Measurements from ENCODE around the gene BABAM1.
A peak's percentile ranks its signal among the peaks of the same experiment; 100 is the strongest.

BABAM1 gene

DNA sequence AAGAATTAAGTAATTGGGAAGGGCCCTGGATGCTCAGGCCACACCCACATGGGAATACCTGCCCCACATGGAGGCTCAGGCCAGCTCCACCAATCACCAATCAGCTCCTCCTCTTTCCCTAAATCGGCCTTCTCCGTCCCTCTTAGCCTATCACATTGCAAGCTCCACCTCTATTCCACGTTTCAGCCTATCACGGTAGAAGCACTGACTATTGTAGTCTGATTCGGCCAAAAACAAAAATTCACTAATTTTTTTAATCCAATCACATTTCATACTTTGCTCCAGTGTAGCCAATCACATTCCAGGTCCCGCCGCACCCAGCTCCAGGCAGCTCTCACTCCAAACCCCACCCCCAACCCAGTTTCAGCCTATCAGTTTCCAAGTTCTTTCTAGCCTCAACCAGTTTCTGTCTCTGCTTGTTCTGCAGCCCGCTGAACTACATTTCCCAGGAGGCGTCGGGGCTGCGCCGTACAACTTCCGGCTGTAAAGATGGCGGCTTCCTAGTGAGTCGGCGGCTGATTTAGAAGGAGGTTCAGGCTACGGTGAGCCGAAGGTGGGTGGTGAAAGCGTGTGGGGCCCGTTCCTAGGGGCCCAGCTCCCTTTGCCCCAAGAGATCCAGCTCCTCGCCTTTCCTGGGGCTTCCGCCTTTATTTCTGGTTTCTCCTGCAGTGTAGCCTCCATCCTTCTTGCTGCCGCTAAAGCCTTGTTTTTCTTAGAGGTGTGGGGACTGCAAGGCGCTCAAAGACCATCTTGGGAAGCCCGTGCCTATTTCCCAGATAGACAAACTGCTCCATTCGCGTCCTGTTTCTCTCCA is at the start of gene BABAM1:
Gene BABAM1, plus strand, starts transcription at position 469 of the 814 bp plus-strand sequence. CDS start 1,364 bp downstream, outside the sequence.
- DNase-seq, result peak; percentile 99

DNA sequence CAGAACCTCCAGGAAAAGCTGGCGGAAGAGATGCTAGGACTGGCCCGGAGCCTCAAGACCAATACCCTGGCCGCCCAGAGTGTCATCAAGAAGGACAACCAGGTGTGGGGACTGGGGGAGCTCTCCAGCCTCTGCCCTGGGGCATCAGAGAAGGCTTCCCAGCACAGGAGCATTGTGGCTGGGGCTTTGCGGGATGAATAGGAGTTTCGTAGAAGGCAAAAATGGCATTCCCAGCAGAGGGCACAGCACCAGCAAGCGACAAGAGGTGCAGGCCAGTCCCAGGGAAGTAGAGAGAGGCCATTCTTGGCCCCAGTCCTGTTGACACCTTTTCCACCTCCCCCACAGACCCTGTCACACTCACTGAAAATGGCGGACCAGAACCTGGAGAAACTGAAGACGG is 48.0 kb upstream of the BABAM1 start:
- DNase-seq, result no peak

DNA sequence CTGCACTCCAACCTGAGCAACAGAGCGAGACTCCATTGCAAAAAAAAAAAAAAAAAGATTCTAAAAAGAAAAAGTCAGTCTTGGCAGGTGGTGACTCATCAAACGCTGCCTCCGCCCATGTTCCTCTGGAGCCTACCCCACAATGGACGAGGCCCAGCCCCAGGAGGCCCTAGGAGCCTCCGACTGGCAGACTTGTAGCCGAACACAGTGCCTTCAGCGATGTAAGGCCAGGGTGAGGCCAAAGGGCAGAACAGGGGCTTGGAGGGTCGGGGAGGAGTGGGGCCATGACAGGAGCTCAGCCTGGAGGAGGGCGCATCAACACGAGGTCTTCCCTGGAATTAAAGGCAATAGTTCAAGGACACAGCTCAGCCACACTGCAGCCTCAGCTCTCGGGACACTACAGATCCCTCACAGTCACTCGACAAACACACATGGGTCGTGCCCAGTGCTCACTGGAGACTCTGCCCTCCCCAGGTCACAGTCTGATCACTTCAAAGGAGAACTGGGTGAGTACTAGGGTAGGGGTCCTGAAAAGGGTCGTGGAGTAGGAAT is 47.0 kb upstream of the BABAM1 start:
- DNase-seq, result no peak

DNA sequence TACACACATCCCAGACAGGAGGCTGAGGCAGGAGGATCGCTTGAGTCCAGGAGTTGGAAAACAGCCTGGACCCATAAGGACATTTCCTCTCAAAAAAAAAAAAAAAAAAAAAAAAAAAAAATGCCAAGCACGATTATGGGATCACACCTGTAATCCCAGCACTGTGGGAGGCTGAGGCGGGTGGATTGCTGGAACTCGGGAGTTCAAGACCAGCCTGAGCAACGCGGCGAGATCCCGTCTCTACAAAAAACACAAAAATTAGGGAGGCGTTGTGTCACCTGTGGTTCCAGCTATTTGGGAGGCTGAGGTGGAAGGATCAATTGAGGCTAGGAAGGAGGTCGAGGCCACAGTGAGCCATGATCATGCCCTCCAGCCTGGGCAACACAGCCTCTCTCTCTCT is 42.2 kb upstream of the BABAM1 start:
- DNase-seq, result no peak

DNA sequence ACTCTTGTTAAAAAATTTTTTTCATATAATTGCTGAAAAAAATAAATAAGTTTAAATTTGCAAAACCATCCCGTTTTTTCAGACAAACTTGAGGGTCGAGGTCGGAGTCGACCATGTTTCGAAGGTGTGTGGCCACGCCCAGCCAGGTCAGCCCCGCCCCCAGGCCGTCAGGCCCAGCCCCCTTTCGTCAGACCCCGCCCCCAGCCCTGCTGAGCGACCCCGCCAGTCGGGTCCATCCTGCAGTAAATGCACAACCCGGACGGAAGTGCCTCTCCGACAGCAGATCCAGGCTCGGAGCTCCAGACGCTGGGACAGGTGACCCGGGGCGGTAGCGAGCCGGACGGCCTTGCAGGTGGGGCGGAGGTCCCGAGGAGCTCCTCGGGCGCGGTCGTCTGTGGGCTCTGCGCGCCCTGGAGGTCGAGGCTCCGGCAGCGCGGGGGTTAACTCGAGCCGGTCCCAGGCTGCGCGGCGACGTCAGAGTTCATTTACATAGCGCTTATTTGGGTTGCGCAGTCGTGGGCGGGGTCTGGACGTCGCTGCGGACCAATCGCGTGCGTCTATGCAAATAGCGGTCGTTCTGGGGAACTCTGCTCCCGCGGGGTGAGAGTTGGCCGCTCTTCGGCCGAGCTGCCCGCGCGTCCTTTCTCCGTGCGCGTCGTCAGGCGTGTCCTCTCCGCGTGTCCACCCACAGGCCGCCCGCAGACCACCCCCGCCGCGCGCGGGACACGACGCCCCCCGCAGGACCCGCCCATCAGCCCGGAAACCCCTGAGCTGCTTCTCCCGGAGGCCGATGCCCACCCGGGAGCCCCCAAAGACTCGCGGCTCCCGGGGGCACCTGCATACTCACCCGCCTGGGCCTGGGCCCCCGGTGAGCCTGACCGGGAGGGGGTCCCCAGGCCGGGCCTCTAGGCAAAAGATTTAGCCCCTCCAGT is 41.0 kb upstream of the BABAM1 start, which contains the start of gene OCEL1:
Gene OCEL1, plus strand, starts transcription at position 225 of the 932 bp plus-strand sequence. Its CDS starts 22 bp downstream, at position 247.
- DNase-seq, result peak; percentile 98

DNA sequence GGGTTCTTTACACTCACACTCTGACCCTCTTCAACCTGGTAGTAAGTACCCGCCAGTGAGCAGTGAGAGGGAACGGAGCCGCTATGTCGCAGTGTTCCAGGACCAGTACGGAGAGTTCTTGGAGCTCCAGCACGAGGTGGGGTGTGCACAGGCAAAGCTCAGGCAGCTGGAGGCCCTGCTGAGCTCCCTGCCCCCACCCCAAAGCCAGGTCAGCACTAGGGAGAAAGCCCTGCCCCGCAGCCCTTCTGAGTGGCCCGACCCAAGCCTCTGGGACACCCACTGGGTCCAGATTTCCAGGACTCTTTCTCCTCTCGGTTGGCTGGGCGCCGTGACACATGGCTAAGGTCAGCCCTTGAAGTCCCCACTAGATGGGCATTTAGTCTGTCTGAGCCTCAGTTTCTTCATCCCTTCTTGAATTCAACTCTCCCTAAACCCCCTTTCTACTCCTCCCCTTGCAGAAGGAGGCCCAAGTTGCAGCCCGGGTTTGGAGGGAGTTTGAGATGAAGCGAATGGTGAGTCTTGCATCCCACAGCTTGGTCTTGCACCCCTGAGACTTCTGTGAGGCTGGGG is 39.4 kb upstream of the BABAM1 start:
- DNase-seq, result no peak

DNA sequence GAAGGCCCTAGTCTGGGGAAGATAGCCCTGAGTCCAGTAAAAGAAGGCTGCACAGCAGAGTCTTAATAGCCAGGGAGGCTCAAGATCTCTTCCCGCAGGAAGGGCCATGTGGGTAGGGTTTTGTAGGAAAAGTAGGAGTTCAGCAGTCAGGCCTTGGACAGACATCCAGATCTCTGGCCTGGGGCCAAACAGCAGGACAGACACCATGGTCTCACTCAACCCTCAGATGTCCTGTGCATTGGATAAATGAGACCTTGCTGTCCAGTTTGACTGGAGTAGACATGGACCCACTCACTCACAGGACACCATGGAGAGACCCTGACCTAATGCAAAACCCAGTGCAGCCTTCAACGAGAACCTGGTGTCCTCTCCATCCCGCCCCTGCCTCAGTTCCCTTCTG is 37.4 kb upstream of the BABAM1 start:
- no peak for DNase-seq

DNA sequence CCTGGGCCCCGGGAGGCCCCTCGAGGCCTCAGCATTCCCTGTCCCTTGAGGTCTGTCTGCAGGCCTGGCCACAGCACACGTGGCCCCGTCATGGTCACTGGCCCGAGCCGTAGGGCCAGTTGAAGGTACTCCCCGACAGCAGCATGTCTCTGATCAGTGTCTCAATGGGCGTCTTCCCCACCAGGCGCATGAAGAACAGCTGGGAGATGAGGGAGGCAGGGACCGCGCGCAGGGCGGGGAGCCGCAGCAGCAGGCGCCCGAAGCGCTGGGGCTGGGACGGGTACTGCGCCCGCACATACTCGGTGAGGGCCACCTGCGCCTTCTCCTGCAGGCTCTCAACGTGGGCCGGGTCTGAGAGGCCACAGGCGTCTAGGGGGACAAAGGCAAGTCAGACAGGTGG is 35.0 kb upstream of the BABAM1 start:
- DNase-seq, result no peak

DNA sequence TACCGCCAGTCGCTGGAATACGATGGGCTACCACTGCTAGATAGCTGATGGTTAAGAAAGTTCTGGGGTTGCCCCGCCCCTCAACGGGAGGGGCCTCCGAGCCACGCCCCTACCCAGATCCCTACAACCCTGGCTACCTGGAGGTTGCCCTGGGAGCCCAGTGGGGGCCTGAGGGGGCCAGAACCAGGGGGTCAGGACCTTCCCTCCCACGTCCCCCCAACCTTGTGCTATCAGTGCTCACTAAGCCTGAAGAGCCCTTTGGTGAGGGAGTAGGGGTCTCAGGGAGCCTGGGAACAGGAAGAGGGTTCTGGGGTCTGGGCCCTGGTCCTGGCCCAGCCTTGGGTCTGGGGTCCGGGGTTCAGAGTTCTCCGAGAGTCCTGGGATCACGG is 32.3 kb upstream of the BABAM1 start:
- no peak for DNase-seq

DNA sequence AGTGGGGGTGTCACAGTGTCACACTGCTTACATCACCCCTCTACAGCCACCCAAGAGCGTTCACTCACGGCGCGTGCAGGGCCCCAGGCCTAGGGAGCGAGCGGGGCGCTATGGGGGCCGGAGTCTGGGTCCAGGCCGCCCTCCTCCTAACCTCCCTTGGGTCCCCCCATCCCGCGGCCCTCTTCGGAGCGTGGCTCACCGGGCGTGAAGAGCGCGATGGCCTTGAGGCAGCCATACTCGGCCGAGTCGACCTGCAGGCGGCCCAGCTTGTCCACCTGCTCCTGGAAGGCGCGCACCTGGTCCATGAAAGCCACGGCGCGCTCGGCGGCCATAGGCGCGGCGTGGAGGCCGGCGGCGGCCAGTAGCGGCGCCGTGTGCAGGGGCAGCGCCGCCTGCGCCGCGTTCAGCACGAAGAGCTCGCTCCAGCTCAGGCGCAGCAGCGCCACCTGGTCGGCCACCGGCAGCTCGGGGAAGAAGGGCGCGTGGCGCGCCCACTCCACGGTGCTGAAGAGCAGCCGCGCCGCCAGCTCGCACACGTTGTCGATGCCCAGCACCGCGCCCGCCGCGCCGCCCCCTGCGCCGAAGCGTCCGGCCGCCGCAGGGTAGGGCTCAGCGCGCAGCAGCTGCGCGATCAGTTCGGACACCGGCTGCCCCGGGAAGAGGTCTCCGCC is 31.8 kb upstream of the BABAM1 start:
- DNase-seq, result peak; percentile 61

DNA sequence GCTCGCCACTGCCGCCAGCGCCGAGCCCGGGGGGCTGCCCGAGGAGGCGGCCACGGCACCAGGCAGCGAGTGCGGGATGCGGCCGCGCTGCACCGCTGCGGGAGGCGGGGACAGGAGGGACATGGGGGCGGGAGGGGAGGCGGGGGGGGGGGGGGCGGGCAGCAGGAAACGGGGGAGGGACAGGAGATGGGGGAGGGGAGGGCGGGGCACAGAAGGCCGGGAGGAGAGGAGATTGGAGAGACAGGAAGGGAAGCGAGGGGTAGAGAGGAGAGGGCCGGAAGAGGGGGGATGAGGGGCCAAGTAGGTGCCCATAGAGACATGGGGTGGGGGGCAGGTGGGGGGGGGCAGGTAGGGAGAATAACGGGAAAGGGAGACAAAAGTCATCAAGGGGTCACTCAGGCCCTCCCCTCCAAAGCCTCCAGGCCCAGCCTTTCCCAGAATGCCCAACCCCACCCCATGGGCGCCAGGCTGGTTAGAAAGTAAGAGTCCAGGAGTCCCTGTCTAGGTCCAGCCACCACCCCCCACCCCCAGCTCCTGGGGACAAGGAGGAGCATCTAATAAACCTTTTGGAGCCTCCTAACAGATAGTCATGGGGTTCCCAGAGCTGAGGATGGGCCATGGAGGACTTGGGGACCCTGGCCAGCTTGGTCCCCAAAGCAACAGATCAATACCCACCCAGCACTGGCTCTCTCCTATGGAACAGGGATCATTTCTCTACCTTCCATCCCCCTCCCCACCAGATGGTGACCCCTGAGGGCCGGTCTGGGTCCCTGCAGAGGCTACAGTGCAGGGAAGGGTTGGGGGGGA is 31.1 kb upstream of the BABAM1 start:
- no peak for DNase-seq

DNA sequence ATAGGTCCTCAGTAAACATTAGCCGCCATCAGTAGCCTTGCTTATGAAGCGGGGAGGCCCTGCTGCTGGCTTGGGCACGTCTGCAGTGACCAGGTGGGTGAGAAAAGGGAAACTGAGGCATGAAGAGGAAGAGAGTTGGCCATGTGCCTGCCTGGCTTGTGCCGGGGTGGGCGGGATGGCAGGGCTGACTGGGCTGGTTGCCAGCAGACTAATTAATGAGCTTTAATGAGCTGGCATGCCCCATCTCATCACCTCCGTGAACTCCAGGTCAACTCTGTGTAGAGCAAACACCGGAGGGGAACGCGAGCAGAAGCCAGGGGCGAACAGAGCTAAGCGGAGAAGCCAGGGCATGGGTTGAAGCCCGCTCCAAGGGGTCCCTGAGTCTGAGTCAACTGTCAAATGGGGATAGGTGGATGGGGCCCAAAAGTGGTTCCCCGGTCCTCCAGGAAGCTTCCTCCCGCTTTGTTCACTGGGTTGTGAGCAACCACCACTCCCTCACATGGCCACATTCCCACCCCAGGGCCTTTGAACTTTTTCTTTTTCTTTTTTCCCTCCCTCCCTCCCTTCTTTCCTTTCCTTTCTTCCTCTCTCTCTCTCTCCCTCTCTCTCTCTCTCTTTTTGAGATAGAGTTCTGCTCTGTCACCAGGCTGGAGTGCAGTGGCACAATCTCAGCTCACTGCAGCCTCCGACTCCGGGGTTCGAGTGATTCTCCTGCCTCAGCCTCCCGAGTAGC is 30.3 kb upstream of the BABAM1 start:
- no peak for DNase-seq

DNA sequence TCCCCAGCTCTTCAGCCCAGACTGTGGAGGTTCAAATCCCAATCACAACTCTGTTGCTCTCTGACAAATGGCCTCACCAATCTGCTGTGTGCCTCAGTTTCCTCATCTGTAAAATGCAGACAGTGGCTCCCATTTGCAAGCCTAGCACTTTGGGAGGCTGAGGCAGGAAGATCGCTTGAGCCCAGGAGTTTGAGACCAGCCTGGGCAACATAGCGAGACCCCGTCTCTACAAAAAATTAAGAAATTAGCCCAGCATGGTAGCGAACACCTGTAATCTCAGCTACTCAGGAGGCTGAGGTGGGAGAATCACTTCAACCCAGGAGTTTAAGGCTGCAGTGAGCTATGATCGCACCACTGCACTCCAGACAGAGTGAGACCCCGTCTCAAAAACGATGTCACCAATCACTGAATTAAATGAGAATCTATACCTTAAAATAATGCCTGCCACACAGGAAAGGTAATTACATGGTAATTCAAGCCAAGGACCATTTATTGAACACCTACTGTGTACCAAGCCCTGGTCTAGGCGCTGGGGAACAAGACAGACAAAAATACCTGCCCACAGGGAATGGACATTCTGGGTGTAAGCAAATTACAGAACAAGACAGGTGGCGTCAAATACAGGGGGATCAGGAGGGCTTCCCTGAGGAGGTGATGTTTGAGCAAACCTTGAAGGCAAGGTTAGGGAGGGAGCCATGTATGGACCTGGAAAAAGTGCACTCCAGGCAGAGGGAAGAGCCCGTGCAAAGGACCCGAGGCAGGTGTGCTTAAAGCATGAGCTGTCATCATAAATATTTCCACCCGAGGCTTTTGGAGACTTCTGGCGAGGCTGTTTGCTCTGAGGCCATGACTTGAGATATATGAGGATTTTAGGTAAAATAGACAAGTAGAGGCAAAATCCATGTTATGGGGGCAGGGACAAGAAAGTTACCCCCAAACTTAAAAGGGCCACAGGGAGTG is 29.2 kb upstream of the BABAM1 start:
- no peak for DNase-seq

DNA sequence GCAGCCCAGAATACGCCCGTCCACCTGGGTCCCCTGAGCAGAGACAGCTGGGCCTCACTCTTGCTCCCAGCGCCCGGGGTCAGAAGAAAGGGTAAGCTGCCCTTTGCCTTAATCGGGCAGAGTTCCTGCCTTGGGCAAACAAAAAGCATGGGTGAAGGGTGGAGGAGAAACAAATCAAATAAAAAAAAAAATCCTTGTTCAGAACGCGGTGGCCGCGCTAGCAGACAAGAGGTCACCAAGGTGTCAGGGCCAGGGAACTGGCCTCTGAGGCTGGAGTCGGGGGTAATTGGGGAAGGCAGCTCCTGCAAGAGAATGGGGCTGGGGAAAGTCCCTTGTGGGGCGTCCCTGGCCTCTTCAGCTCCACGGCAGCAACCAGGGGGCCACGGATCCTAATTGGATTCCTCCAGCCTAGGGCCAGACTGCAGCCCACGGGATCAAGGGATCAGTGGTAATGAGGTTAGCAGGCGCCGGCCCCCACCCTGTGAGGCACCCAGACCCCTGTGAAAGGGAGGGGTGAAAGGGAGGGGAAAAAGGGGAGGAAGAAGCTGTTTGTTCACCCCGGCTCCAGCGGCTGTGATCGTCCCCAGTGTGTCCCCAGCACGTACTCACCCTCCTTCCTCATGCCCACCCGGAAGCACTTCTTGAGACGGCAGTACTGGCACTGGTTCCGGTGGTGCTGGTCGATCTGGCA is 27.0 kb upstream of the BABAM1 start:
- DNase-seq, result no peak

DNA sequence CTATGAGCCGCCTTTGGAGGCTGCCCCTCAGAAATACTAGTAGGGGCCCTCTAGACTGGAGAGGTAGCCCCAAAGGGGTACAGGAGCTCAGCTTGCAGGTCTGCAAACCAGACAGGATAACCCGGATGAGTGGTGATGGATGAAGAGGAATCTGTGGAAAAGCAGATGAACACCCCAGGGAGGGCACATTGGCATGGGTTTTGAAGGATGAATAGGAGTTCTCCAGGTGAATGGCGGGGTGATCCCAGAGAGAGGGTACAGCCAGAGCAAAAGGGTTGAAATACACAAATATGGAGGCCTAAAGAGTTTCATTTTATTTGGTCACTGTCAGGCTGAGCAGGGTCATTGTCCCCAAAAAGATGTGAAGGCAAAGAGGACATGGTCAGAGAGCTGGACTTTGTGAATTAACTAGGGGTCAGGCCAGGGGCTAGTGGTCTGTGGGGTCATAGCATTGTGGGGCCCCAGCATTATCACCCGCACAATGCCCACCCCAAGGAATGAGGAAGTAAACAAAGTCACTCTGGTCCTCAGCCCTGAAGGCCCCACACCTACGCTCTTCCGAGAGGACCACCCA is 26.3 kb upstream of the BABAM1 start:
- no peak for DNase-seq

DNA sequence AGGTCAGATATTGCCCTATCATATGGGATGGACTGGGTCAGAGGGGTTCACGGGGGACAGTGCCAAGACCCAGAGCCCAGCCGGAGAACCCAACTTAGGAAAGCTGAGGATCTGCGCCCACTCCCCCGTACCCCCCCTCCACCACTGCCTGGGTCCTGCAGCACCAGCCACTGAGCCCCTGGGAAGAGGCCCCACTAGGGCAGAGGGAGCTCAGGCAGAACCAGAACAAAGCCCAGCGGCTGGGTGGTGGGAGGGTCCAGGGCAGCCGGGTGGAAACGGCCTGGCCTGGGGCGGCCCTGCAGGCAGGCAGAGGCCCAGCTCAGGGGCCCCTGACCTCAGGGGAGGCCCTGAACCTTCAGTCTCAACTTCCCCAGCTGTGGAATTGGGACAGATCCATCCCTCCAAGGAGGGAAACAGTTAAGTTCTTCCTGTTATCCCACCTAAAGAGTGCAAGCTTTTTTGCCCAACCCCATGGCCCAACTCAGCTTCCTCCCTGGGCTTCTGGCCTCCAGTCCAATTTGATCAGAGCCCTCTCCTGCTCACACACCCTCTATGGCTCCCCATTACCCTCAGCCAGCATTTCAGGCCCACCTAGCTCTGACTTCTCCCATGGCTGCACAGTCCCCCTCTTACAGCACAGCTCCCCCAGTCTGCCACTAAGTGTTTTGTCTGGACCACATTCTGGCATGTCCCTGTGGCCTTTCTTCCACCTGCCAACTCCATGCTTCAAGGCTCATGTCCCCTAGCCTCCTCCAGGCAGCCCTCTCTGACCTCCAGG is 24.6 kb upstream of the BABAM1 start:
- DNase-seq, result no peak

DNA sequence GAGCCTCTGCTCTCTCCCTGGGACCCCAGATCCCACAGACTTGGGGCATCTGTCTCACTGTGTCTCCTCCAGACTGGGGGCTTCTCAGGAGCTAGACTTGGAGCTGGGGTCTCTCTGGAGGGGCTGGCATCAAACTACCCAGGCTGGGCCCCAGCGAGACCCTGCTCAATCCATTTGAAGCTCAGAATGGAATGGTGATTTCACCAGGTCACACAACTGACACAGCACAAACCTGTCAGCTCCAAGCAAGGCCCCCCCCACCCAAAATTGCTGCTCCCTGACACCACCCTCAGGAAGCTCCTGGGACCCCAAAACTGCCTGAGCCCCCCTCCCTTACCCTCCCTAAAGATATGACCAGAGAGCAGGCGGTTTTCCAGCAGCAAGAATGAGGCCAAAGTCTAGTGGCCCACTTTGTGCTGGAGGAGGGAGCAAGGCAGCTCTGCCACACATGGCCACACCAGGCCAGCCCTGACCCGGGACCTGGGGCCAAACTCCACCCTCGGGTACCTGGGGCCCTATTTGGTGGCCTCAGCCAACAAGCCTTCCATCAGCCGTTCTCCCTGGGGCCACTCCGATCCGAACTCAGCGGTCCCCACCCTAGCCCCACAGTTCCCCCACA is 23.9 kb upstream of the BABAM1 start:
- DNase-seq, result no peak
